Measurements from ENCODE around the gene RPS6KA5.
"Not testable (repeated sequence)": the region's sequence is repeated elsewhere in the genome, so short reads cannot be mapped to it uniquely, and the experiment has no call there.

Gene RPS6KA5

DNA sequence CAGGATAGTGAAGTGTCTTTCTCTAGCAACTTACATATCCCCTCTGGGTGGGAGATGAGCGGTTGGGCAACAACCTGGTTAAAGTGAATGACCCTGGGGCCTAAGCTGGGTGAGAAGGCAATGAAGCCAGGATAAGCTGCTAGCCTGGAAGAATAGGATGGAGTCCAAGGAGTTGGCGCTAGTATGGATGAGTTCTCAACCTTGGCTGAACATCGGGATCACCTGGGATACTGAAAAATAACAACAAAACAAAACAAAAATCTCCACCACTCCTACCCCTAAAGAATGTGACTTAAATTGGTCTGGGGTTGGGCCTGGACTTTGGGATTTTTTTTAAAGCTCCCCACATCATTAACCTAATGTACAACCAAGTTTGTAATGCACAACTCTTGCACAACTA, 4.8 kb upstream of the RPS6KA5 start:
- DNase-seq (ENCODE audit: low spot score): no peak

DNA sequence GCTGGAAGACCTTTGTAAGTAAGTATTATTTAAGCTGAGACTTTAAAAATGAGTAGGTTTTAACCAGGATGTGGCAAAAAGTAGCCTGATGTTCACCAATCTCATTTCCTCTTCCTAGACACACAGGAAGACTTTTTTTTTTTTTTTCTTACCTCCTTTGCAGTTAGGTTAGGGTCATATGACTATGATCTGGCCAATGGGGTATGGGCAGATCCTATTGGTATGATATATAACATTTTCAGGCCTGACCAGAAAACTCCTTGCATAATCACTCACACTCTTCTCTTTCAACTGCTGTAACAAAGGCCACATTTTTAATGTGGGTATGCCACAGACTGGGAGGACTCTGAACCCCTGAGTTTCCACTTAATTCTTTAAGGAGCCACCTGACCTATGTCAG, 2.7 kb upstream of the RPS6KA5 start:
- no peak for DNase-seq (ENCODE audit: low spot score)

DNA sequence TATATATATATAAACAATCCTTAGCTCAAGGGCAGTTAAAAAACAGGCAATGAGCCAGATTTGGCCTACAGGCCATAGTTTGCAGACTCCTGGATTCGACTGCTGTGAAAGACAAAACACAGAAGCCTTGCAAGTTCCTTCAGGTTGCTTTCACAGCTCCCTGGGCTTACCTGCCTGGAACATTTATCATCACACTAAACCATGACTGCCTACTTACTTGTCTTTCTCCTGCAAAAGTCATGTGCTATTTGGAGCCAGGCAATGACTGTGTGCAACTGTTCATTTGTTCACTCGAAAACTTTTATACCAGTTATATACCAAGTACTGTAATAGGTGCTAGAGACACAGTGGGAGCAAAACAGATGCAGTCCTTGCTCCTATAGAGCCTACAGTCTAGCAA, 2.2 kb upstream of the RPS6KA5 start:
- DNase-seq (ENCODE audit: low spot score): no peak

DNA sequence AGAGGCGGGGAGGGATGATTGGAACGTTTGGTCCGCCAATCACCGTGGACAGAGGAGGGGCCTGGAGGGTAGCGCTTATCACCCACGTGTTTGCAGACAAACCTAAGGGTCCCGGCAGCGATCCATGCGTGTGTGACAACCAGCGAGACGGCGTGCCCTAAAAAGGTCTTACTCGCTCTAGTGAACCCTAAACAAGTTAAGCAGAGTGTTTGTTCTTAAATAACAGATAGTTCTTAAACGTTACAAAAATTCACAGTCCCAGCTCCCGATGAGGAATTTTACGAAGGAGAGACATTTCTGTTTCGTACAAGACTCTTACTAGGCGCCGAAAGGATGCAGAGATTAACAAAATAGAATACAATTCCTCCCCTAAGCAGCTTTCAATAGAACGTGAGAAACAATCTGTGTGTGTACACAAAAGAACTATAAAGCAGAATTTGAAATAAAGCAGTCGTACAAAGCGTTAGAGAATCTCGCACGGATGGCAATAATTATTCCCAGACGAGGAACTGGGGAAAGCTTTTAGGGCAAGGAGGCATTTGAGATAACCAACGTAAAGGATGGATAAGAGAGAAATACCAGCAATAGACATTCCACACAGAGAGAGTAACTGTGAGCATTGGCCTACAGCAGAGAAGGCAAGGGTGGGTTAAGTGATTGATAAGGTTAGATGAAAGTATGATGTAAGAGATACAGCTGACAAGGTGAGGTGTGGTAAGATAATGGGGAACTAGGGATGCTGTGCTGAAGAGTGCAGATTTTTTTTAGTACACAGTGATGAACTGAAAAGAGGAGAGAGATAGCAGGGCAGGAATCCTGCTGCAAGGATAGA, 831 bp upstream of the RPS6KA5 start:
- no peak for DNase-seq (ENCODE audit: low spot score)

DNA sequence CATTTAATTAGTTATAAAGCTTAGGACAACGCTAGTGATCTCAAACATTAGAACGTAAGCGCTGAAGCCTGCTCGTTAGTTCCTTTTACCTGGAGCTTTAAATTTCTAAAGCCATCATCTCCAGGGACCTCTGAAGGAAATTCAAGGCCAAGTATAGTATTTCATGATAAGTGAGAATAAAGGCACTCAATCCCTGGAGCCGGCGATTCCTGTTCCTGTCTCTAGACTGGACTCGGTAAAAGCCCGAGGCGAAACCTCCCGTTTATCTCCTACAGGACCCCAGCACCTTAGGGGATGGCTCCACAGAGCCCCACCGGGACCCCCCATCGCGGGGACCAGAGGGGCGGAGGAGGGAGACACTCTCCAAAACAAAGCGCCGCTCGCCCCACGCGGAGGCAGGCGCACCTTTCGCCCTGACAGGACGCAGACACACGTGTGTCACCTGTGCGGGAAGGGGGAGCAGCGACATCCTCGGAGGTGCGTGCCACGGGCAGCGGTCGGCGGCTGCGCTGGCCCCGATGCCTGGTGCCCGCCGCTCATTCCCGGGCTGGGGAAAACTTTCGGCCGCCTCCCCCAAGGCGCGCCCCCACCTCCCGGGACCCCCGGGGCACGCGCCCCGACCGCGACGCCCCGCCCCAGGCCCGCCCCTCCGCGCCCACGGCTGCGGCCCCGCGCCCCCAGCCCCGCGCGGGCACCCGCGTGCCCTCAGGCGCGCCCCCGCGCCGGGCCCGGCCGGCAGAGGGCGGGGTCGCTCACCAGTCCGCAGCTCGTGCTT, 678 bp downstream of the RPS6KA5 start:
- no peak for DNase-seq (ENCODE audit: low spot score)

DNA sequence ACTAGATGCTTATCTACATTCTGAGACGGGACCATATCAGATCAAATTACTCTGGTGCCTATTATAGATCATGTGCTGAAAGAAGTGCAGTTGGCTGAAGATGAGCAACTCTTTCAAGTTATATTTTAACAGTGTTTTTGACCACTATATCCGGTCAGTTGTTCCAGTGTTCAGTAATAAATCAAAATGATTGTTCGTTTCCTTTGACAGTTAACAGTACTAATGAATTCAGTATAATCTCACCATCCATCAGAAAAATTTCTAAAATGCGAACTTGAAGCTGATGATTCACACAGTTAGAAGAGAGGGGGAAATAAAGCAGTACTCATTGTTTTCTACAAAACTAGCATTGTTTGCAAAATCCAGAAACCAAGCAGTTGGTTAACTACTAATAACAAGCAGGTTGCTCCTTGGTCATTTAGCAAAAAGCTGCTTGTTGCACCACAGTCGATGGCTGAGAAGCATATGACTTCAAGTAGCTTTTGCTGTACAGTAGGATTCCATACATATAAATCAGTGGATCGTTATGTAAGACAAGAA, 2.3 kb downstream of the RPS6KA5 start:
- no peak for DNase-seq (ENCODE audit: low spot score)

DNA sequence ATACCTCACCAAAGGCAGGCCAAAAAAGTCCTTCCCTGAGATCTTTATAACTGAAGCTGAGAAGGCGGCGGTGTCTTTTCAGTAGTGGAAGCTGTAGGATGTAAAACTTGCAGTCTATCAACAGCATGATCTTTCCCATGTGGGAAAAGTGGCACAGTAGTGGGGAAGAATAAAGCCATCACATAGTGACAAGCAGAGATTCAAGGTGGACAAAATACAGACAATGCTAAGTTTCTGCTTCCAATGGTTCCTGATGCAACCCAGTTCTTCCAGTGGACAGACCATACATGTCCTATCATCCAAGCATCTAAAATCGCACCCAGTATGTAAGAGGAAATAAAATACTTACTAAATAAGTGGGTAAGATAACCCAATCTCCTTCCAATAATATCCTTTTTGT, 4.1 kb downstream of the RPS6KA5 start:
- DNase-seq (ENCODE audit: low spot score): no peak

DNA sequence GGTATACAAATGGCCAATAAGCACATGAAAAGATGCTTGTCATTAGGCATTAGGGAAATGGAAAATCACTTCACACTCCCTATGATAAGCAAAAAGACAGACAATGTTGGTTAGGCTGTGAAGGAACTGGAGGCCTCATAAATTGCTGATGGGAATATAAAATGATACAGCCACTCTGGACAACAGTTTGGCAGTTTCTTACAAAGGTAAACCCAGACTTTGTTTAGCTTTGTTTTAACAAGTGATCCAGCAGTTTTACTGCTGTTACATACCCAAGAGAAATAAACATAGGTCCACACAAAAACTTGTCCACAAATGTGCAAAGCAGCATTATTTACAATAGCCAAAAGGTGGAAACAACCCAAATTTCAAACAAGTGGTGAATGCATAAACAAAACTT, 5.4 kb downstream of the RPS6KA5 start:
- DNase-seq (ENCODE audit: low spot score): no peak

DNA sequence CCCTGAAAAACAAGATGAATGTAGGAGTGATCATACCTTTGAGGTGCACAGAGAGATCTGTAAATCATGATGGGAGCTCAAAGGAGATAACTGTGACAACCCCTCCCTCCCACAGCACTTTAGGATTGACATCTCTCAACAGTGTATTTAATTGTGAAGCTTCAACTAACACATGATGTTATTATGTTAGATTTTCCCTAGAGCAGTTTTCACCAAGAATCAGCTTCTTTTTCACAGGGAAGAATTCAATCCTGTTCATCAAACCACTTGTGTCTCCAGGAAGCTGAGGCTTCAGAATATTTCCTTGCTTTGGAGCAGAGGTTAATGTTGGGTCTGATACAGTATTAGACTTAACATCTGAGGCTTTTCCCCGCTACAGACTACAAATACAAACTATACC, 11.8 kb downstream of the RPS6KA5 start:
- no peak for DNase-seq (ENCODE audit: low spot score)

DNA sequence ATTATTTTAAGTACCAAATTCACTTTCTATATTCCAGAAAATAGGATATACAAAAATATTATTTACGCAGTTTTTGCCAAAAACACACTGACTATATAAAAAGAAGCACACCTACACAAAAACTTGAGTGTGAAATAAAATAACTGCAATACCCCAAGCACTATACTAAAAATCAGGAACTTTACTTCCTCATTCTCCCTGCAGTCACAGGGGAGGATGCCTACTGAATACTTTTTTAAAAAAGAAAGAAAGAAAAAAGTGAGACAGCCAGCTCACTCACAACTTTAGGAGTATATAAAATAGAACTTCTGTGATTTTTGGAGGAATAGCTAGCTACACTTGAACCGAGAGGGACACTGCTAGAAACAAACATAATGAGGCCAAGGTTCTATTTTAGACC, 12.2 kb downstream of the RPS6KA5 start:
- no peak for DNase-seq (ENCODE audit: low spot score)

DNA sequence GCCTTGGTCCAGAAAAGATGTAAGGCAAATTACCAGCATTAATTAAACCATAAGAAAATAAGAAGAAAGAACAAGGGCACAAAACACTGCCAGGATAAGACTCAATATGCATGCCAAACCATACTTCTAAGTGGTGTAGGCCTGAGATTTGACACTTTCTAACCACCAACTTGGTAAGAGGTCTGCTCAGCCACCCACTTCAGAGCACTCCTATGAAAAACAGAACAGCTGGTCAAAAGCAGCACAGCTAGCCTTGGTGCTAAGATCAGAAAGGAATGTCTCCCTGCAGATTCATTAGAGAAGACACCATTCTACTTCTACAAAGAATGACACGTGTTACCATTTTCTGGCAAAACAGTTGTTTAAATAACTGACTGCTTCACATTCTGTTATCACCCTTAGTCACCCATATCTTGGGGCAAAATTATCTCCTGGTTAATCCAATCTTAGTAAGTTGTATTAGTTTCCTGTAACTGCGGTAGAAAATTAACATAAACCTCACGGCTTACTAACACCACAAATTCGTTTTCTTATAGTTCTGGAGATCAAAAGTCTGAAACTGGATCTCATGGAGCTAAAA, 13.2 kb downstream of the RPS6KA5 start:
- no peak for DNase-seq (ENCODE audit: low spot score)

DNA sequence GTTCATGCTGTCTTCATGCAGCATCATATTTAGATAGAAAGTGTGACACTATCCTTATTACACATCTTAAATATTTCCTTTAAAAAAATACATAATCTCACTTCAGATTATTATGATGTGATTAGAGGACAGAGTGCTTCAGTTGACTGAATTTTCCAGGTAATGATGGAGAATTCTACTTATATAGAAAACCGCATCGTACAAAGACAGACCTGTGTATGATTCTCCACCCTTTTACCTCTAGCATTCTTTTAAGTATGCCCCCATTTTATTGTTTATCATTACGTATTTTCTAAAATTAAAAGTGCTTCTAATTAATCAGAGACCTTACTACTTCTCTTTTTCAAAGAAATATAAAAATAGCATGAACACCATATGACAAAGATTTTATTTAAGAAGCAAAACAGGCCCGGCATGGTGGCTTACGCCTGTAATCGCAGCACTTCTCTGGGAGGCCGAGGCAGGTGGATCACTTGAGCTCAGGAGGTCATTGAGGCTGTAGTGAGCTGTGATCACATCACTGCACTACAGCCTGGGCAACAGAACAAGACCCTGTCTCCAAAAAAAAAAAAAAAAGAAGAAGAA, 13.9 kb downstream of the RPS6KA5 start:
- no peak for DNase-seq (ENCODE audit: low spot score)

DNA sequence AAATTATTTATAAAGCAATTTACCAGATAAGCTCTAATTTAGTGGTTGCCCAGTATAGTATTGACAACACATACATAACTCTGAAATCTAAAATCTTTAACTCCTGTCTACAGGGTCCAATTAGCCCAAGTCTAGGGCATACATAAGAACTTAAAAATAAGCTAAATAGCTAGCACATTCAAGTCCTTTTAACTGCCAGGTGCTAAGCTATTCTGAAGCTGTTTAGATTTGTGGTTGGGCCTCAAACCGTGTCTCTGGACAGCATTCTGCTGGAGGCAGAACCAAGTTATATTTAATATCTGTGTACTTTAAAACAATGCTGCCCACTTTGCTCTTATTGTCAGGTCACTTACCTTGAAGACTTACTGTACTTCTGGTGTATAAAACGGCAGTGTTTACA, 19.0 kb downstream of the RPS6KA5 start:
- DNase-seq (ENCODE audit: low spot score): no peak

DNA sequence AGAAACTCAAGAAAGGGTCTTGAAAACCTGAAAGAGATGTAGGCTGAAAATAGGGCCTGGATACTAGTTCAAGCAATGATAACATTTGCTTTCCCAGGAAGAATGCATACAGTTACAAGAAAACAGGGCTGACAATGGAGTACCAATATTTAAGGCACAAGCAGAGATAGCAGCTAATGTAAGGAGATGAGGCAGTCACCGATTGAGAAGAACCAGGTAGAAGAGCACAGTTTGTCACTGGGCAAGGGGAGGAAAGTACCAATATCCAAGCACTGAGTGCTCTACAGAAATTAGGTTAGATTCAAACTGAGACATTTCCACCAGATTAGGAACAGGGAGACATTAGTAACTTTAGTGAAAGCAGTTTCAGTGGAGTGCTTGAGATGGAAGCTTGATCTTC, 19.9 kb downstream of the RPS6KA5 start:
- no peak for DNase-seq (ENCODE audit: low spot score)

DNA sequence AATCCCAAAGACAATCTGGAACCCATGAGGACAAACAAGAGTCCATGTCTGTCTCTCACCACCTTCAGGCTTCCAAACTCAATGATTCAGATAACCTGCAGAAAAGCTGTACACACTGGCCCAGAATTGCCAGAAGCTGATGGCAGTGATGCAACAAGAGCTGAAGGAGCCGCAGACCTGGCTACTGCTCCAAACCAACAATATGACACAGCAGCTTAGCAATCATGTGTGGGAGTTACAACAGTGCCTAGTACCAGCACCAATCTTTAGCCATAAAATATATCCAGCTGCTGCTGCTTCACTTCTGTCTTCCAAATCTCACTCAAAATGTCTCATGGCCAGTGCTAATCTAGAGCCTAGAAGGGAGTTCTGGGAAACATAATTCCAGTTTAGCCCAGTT, 22.0 kb downstream of the RPS6KA5 start:
- no peak for DNase-seq (ENCODE audit: low spot score)

DNA sequence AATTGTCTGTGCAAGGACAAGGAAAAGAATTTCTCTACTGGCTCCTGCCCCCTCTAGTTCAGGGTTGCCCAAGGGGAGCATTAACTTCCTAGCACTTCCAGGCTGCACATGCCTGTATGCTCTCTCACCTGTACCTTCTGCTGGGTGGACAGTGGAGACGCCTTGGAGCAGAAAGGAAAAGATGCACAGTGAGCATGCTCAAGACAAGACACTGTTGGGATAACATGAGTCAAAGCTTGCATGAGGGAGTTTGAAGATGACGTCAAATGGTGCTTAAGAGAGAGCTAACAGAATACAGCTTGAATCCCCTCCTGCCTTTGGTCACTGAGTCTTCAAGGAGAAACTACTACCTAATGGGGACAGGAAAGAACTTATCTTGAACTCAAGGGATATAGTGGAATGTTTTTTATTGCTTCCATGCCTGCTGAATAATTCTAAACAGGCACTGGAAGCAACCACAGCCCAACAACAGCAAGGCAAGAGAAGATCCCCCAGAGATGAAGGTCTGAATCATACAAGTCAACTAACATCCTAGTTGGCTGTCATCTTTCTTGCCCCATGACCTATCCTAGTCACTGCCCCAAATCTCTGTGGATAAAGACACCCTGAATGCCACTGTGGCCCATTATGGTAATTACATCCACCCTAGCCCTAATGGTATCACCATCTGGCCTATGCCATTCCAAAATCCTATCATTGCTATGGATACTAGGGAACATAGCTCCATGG, 23.5 kb downstream of the RPS6KA5 start:
- no peak for DNase-seq (ENCODE audit: low spot score)

DNA sequence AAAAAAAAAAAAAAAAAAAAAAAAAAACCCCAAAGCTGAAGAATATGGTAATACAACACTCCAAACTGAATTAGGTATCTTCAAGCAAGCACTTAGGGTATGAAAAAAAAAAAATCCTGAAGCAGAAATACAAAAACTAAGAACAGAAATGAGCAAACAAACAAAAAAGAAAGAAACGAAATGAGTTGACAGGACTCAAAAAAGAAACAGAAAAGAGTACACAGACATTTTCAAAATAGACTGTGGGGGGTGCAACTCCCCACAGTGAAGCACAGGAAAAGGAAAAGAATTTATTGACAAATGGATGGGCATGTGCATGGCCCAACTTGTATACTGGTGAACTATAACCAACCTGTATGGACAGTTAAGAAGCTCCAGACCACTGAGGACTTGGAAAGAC, 24.6 kb downstream of the RPS6KA5 start:
- DNase-seq (ENCODE audit: low spot score): no peak

DNA sequence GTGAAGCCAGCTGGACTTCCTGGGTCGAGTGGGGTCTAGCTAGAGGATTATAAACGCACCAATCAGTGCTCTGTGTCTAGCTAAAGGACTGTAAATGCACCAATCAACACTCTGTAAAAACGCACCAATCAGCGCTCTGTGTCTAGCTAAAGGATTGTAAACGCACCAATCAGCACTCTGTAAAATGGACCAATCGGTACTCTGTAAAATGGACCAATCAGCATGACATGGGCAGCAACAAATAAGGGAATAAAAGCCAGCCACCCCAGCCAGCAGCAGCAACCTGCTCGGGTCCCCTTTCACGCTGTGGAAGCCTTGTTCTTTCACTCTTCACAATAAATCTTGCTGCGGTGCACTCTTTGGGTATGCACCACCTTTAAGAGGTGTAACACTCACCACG, 26.1 kb downstream of the RPS6KA5 start:
- not testable (repeated sequence) for DNase-seq (ENCODE audit: low spot score)

DNA sequence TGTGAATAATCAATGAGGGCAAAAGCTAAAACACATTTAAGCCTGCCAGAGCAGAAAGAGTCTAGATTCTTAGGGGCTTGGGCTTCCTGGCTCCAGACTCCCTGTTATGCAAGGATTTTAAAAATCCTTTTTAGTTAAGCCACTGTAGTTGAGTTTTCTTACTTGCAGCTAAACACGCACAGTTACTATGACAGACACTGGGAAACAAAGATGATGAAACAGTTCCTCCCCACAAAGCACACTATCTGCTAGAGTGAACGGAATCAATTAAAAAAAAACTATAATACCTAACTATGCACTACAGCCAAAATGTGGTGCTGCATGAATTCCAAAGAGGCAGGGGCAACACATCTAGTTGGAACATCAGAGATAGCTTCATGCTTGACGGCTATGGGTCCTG, 28.2 kb downstream of the RPS6KA5 start:
- DNase-seq (ENCODE audit: low spot score): no peak

DNA sequence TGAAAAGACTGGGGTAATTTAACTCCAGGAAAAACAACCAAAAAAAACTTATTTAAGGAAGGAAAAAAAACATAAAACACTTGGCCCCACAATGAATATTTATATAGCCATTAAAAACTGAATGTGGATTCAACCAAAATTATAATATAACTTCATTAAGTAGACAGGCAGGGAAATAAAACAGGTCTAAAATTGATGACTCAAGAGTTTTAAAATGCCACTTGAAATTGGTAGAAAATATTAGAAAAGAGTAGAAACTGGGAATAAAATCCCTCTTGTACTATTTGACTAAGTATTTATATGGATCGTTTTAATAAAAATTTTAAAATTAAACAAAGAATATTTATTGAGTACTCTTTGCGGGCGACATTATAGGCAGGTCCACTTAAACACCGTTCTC, 28.8 kb downstream of the RPS6KA5 start:
- DNase-seq (ENCODE audit: low spot score): no peak

DNA sequence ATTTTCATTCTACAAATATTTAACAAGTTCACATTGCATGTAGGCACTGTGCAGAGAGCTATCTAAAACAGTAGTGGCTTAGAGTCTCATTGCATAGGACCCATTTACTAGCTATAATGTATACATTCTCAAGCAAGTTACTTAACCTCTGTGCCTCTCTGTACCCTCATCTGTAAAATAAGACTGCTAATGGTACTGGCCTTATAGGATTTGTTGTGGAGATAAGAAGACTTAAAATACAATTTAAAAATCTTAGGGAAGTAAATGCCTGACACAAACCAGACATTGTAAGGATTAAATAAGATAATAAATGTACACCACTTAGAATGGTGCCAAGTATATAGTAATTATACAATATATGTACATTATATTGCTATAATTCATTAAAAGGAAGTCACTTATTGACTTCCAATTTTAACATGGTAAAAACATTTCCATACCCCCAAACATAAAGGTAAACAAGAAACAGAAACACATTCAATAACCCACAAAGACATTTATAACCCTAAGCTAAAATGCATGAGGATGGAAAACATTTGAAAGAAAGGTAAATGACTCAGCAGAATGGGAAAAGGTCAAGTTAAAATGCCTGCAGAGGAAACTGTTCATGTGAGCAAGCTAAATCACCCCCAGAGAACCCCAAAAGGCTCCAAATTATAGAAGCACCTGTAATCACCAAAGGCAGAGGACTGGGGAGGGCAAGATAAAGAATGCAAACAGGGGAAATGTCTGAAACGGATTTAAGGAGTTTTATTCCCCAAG, 30.8 kb downstream of the RPS6KA5 start:
- no peak for DNase-seq (ENCODE audit: low spot score)
